ENCODE results near the gene AUNIP. TPM values are rescaled to one million over a fixed set of nuclear protein-coding genes. Genes with fewer than 3 reads are reported as not detected.

AUNIP gene
- total RNA-seq, 2 experiments from 2014 or later = 7.8 to 9.1 TPM

- Mint-ChIP-seq H3K27me3 (ENCODE audit: low read depth) (no peaks in the 10 kb centered on the region), H3K4me3 (no peak overlapping the region), H3K36me3 (ENCODE audit: low read depth) (peaks cover 26% of the 10 kb centered on the region), H3K4me1 (ENCODE audit: low read depth) (peaks cover under 1% of the 10 kb centered on the region), H3K9me3 (ENCODE audit: insufficient read depth) (no peaks in the 10 kb centered on the region), H3K27ac (no peak overlapping the region)
- CTCF ChIA-PET = interaction anchor here (1.0 to 1.9 kb wide), 5 partner anchors 8 to 198 kb away, joined by 3 to 5 read pairs (median 3); no protein-coding TSS in a partner anchor
- POLR2A ChIA-PET = interaction anchor here (0.6 kb wide), 1 partner anchor 279 kb away, joined by 3 read pairs; no protein-coding TSS in a partner anchor
- DNase-seq (no peak), ATAC-seq (no peak)
Measured at GRCh38 chr1:25837262-25837875, 21.9 kb downstream of the AUNIP start.

DNA sequence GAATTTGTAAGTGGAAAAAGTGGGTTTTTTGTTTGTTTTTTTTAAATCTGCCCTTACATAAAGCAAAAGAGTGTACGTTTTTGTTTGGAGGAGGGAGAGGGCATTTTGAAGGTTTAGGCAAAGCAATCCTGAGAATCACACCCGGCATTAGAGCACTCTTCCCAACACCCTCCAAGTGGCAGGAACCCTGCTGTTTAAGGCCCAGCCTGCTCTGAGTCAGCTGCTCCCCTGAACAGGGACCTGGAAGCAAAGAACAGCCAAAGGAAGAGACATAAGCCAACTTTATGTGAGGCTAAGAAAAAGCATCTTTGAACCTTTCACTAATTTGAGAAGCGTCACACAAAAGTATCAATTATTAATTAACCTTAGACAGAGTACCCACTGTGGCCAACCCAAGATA is 22.6 kb downstream of the AUNIP start:
- CTCF ChIA-PET = interaction anchor here (1.0 to 1.9 kb wide), 5 partner anchors 9 to 198 kb away, joined by 3 to 5 read pairs (median 3); no protein-coding TSS in a partner anchor
- no peaks in the 10 kb centered on the region for H3K27me3 Mint-ChIP-seq (ENCODE audit: low read depth)
- H3K27ac Mint-ChIP-seq = no peak overlapping the region
- POLR2A ChIA-PET = no interaction called here
- H3K36me3 Mint-ChIP-seq (ENCODE audit: low read depth) = peaks cover 32% of the 10 kb centered on the region
- DNase-seq = no peak
- H3K4me1 Mint-ChIP-seq (ENCODE audit: low read depth) = peaks cover 7% of the 10 kb centered on the region
- ATAC-seq = no peak
- no peak overlapping the region for H3K4me3 Mint-ChIP-seq
- no peaks in the 10 kb centered on the region for H3K9me3 Mint-ChIP-seq (ENCODE audit: insufficient read depth)

- DNase-seq = no peak
- ATAC-seq = no peak
- Mint-ChIP-seq H3K27me3 (ENCODE audit: low read depth) (no peaks in the 10 kb centered on the region), H3K4me3 (no peak overlapping the region), H3K9me3 (ENCODE audit: insufficient read depth) (no peaks in the 10 kb centered on the region), H3K4me1 (ENCODE audit: low read depth) (peaks cover 9% of the 10 kb centered on the region), H3K27ac (no peak overlapping the region), H3K36me3 (ENCODE audit: low read depth) (peaks cover 47% of the 10 kb centered on the region)
- ChIA-PET POLR2A (no interaction called here), CTCF (interaction anchor here (1.0 to 1.6 kb wide), 3 partner anchors 13 to 163 kb away, joined by 3 to 4 read pairs (median 3); partner anchors contain the start of gene PAFAH2)
Measured at GRCh38 chr1:25834894-25835293, 24.4 kb downstream of the AUNIP start.

- Mint-ChIP-seq H3K27ac (no peak overlapping the region), H3K4me3 (no peak overlapping the region), H3K9me3 (ENCODE audit: insufficient read depth) (no peaks in the 10 kb centered on the region), H3K27me3 (ENCODE audit: low read depth) (no peaks in the 10 kb centered on the region), H3K4me1 (ENCODE audit: low read depth) (peaks cover 9% of the 10 kb centered on the region), H3K36me3 (ENCODE audit: low read depth) (peaks cover 58% of the 10 kb centered on the region)
- DNase-seq = no peak
- ChIA-PET POLR2A (no interaction called here), CTCF (interaction anchor here (1.1 kb wide), 1 partner anchor 11 kb away, joined by 3 read pairs; no protein-coding TSS in a partner anchor)
- no peak for ATAC-seq
Measured at GRCh38 chr1:25833158-25833557, 26.1 kb downstream of the AUNIP start.

DNA sequence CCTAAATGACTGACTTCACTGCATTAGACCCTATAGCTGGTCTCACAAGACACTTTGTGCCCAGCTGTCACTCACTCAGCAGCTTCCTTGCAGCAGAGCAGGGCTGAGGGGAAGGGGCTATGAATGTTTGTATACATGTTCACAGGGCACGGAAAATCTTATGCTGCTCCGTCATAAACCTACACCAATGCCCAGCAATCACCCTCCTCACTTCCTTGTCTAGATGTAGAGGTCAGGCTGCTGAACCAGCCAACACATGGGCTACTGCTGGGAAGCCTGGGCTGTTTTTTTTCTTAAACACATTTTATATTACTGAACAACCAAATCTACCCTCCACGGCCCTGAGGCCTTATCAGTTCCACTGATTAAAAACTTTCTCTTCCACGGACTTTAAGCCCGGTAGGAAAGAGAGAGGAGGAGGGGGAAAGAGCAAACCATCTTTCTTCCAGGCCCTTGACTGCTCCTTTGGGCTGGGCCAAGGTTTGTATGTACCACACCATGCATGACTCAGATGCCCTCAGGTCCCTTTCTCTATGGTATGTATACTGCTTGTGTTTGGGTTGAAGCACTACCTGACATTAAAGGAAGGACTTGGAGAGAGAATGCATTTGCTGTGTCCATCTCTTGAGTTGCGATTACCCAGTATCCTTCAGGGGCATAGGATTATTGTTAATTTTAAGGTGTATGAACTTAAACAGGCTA is 26.8 kb downstream of the AUNIP start:
- Mint-ChIP-seq H3K27me3 (ENCODE audit: low read depth) (no peaks in the 10 kb centered on the region), H3K36me3 (ENCODE audit: low read depth) (peaks cover 62% of the 10 kb centered on the region), H3K27ac (no peak overlapping the region), H3K4me1 (ENCODE audit: low read depth) (peaks cover 9% of the 10 kb centered on the region), H3K4me3 (no peak overlapping the region), H3K9me3 (ENCODE audit: insufficient read depth) (no peaks in the 10 kb centered on the region)
- POLR2A ChIA-PET = interaction anchor here (1.4 kb wide), 1 partner anchor 13 kb away, joined by 5 read pairs; the partner anchor contains the start of gene MTFR1L
- CTCF ChIA-PET = interaction anchor here (1.2 to 2.8 kb wide), 2 partner anchors 12 to 165 kb away, joined by 6 to 9 read pairs; partner anchors contain the start of genes MTFR1L and PAFAH2
- no peak for DNase-seq
- ATAC-seq = no peak

- no peaks in the 10 kb centered on the region for H3K27me3 Mint-ChIP-seq (ENCODE audit: low read depth)
- peaks cover 9% of the 10 kb centered on the region for H3K4me1 Mint-ChIP-seq (ENCODE audit: low read depth)
- ChIA-PET CTCF (interaction anchor here (1.2 to 2.8 kb wide), 2 partner anchors 11 to 166 kb away, joined by 6 to 9 read pairs; partner anchors contain the start of genes MTFR1L and PAFAH2), POLR2A (interaction anchor here (1.4 kb wide), 1 partner anchor 12 kb away, joined by 5 read pairs; the partner anchor contains the start of gene MTFR1L)
- peak overlapping the region; percentile 17 for H3K27ac Mint-ChIP-seq
- no peak overlapping the region for H3K4me3 Mint-ChIP-seq
- H3K36me3 Mint-ChIP-seq (ENCODE audit: low read depth) = peaks cover 63% of the 10 kb centered on the region
- H3K9me3 Mint-ChIP-seq (ENCODE audit: insufficient read depth) = no peaks in the 10 kb centered on the region
- no peak for DNase-seq
- no peak for ATAC-seq
Measured at GRCh38 chr1:25831569-25832196, 27.6 kb downstream of the AUNIP start.

GRCh38 chr1:25829046-25829445 is 30.2 kb downstream of the AUNIP start:
- ChIA-PET CTCF (interaction anchor here (1.3 to 1.5 kb wide), 2 partner anchors 10 to 168 kb away, joined by 4 to 6 read pairs; partner anchors contain the start of gene PAFAH2), POLR2A (interaction anchor here (1.9 kb wide), 1 partner anchor 9 kb away, joined by 8 read pairs; the partner anchor contains the start of gene MTFR1L)
- H3K27me3 Mint-ChIP-seq (ENCODE audit: low read depth) = no peaks in the 10 kb centered on the region

GRCh38 chr1:25828491-25828890 is 30.8 kb downstream of the AUNIP start:
- ATAC-seq (no peak), DNase-seq (no peak)
- Mint-ChIP-seq H3K4me3 (no peak overlapping the region), H3K36me3 (ENCODE audit: low read depth) (peaks cover 51% of the 10 kb centered on the region), H3K4me1 (ENCODE audit: low read depth) (peaks cover 9% of the 10 kb centered on the region), H3K27me3 (ENCODE audit: low read depth) (no peaks in the 10 kb centered on the region), H3K27ac (no peak overlapping the region), H3K9me3 (ENCODE audit: insufficient read depth) (no peaks in the 10 kb centered on the region)
- CTCF ChIA-PET = interaction anchor here (1.3 to 1.5 kb wide), 2 partner anchors 11 to 169 kb away, joined by 4 to 6 read pairs; partner anchors contain the start of gene PAFAH2
- POLR2A ChIA-PET = no interaction called here

More at GRCh38 chr1:25829046-25829445, 30.2 kb downstream of the AUNIP start:
- ATAC-seq (no peak), DNase-seq (no peak)
- Mint-ChIP-seq H3K27ac (no peak overlapping the region), H3K4me3 (no peak overlapping the region), H3K9me3 (ENCODE audit: insufficient read depth) (no peaks in the 10 kb centered on the region), H3K36me3 (ENCODE audit: low read depth) (peaks cover 54% of the 10 kb centered on the region), H3K4me1 (ENCODE audit: low read depth) (peaks cover 9% of the 10 kb centered on the region)

GRCh38 chr1:25826571-25826970 is 32.7 kb downstream of the AUNIP start:
- Mint-ChIP-seq H3K4me3 (no peak overlapping the region), H3K9me3 (ENCODE audit: insufficient read depth) (no peaks in the 10 kb centered on the region), H3K36me3 (ENCODE audit: low read depth) (peaks cover 35% of the 10 kb centered on the region), H3K4me1 (ENCODE audit: low read depth) (peaks cover 7% of the 10 kb centered on the region), H3K27ac (no peak overlapping the region), H3K27me3 (ENCODE audit: low read depth) (no peaks in the 10 kb centered on the region)
- no peak for DNase-seq
- ChIA-PET POLR2A (no interaction called here), CTCF (no interaction called here)
- ATAC-seq = no peak

- no peaks in the 10 kb centered on the region for H3K9me3 Mint-ChIP-seq (ENCODE audit: insufficient read depth)
Measured at GRCh38 chr1:25825605-25826004, 33.7 kb downstream of the AUNIP start.

GRCh38 chr1:25821630-25822091 is 37.6 kb downstream of the AUNIP start:
- no peak for DNase-seq
- H3K4me3 Mint-ChIP-seq = peak overlapping the region; percentile 89

More at GRCh38 chr1:25825605-25826004, 33.7 kb downstream of the AUNIP start:
- H3K4me1 Mint-ChIP-seq (ENCODE audit: low read depth) = peaks cover 16% of the 10 kb centered on the region
- no peak overlapping the region for H3K4me3 Mint-ChIP-seq
- no peak for DNase-seq
- no peaks in the 10 kb centered on the region for H3K27me3 Mint-ChIP-seq (ENCODE audit: low read depth)
- peaks cover 31% of the 10 kb centered on the region for H3K36me3 Mint-ChIP-seq (ENCODE audit: low read depth)
- ChIA-PET POLR2A (no interaction called here), CTCF (interaction anchor here (0.9 kb wide), 1 partner anchor 172 kb away, joined by 4 read pairs; the partner anchor contains the start of gene PAFAH2)
- no peak overlapping the region for H3K27ac Mint-ChIP-seq
- no peak for ATAC-seq

More at GRCh38 chr1:25821630-25822091, 37.6 kb downstream of the AUNIP start:
- CTCF ChIA-PET = interaction anchor here (1.2 to 3.3 kb wide), 4 partner anchors 9 to 176 kb away, joined by 5 to 15 read pairs (median 10); partner anchors contain the start of gene PAFAH2
- Mint-ChIP-seq H3K27me3 (ENCODE audit: low read depth) (no peaks in the 10 kb centered on the region), H3K36me3 (ENCODE audit: low read depth) (peaks cover 10% of the 10 kb centered on the region), H3K9me3 (ENCODE audit: insufficient read depth) (no peaks in the 10 kb centered on the region), H3K4me1 (ENCODE audit: low read depth) (peaks cover 30% of the 10 kb centered on the region), H3K27ac (peak overlapping the region; percentile 93)
- ATAC-seq = no peak
- POLR2A ChIA-PET = interaction anchor here (1.0 to 1.4 kb wide), 2 partner anchors 54 to 574 kb away, joined by 3 read pairs; partner anchors contain the start of genes PAQR7 and RSRP1
